Choroid plexus epithelial cell (primary cell): ENCODE data around the gene CFAP53.
A peak's percentile ranks its signal among the peaks of the same experiment; 100 is the strongest.
"Not testable (repeated sequence)": the region's sequence is repeated elsewhere in the genome, so short reads cannot be mapped to it uniquely, and the experiment has no call there.

Source experiments
- DNase-seq: peaks from one replicate; pipeline ENCODE4 v3.0.0-alpha.2; 2010; ENCODE audit warnings: low read depth
- H3K4me3 ChIP-seq: 2 replicates; pipeline ENCODE4 v1.5.1; 2011; ENCODE audit warnings: low read depth, mild to moderate bottlenecking, control low read depth, low read length, moderate library complexity
- TF ChIP-seq, protein P1 (sequence below): conservative IDR thresholded peaks from 2 replicates; pipeline ENCODE4 v1.5.1; 2011; ENCODE audit warnings: low read depth, mild to moderate bottlenecking, control low read depth, inconsistent platforms, low read length, moderate library complexity

CFAP53 gene

DNA sequence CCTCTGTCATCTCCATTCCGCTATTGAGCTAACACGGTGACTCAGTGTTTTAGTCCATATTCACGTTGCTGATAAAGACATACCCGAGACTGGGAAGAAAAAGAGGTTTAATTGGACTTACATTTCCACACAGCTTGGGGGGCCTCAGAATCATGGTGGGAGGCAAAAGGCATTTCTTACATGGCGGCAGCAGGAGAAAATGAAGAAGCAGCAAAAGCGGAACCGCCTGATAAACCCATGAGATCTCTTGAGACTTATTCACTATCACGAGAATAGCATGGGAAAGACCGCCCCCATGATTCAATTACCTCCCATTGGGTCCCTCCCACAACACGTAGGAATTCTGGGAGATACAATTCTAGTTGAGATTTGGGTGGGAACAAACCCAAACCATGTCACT is 43.8 kb upstream of the CFAP53 start:
- TF ChIP-seq, protein P1, sequence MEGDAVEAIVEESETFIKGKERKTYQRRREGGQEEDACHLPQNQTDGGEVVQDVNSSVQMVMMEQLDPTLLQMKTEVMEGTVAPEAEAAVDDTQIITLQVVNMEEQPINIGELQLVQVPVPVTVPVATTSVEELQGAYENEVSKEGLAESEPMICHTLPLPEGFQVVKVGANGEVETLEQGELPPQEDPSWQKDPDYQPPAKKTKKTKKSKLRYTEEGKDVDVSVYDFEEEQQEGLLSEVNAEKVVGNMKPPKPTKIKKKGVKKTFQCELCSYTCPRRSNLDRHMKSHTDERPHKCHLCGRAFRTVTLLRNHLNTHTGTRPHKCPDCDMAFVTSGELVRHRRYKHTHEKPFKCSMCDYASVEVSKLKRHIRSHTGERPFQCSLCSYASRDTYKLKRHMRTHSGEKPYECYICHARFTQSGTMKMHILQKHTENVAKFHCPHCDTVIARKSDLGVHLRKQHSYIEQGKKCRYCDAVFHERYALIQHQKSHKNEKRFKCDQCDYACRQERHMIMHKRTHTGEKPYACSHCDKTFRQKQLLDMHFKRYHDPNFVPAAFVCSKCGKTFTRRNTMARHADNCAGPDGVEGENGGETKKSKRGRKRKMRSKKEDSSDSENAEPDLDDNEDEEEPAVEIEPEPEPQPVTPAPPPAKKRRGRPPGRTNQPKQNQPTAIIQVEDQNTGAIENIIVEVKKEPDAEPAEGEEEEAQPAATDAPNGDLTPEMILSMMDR: no peak
- H3K4me3 ChIP-seq: no peak overlapping the region
- DNase-seq: no peak

DNA sequence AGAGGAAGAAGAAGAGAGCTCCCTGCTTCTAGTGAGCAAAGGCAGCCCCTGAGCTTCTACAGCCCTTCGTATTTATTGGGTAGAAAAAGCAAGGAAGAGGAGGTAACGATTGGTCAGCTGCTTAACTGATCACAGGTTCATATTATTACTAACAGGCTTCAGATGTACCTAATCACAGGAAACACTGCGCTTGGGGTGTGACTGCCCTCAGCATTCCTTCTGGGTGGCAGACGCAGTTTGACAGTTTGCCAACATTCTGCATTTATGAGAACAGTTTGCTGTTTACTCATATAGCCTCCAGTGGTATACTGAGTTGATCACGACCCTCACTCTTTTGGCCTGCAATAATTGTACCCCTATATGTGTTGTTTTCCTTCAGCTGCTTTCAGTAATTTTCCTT is 42.6 kb upstream of the CFAP53 start:
- not testable (repeated sequence) for DNase-seq, H3K4me3 ChIP-seq

DNA sequence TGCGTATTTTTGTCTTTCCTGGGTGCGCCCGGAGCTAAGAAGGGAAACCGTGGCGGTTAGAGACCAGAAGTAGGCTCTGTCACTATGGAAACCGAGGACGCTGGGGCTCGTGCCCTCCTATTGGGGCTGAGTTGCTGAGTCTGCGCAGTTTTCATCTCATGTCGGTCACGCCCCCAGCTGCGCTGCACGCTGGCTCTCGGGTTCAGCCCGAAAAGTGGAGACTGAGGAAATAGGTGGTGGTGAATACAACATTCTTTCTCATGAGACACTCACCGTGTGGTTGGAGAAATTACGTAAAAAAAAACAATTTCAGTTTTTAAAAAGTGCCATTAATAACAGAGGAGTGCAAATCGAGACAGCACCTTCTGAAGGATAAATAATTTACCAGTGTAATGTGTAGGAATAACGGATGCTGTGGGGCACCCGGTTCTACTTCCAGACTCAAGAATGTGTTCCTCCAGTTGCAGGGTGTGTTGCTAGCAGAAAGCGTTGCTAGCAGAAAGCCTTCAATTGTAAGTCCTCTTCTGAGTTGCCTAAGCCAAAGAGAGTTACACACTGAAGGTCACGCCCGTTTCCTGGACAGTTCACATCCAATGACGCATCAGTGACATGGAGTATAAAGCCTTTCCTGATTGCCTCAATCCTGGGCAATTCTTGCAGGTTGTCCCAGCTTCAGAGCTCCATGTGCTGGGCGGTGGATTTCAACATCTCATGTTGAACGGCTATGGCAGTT is 41.6 kb upstream of the CFAP53 start:
- peak overlapping the region; percentile 66 for H3K4me3 ChIP-seq
- TF ChIP-seq, protein P1: no peak

DNA sequence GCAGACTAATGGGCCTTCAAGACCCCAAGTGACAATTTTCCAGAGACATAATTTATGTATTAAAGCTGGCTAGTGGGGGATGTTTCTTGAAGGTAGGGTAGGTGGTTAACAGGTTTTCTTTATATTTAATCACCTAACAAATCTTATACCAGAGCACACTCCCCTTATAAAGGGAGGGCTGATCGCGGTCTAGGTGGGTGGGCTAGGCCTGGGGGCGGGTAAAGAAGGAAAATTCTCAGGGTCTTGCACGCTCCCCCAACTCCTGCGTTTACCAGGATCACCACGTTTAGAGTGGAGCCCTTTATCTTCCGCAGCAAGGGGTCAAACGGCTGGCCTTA is 41.1 kb upstream of the CFAP53 start:
- DNase-seq: no peak
- peak overlapping the region; percentile 66 for H3K4me3 ChIP-seq
- TF ChIP-seq, protein P1: no peak

More for the DNA sequence above, 41.6 kb upstream of the CFAP53 start:
- DNase-seq: peak; percentile 96

DNA sequence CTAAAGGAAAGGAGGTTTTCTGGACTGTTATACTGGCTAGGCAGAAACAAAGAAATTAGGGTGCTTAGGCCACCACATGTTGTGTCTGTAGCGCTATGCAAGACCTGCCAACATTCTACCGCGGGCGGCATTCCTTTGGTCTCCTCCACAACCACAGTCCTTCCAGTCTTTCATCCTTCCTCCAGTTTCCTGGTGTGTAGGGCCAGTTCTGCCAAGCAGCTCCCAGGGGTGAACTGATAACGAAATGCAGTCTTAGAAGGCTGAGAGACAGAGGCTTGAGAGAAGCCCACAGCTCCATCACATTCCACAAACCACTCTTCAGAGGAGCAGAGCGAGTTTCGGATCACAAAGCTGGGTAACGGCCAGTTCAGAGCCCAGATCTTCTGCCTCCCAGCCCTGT is 40.6 kb upstream of the CFAP53 start:
- DNase-seq: peak; percentile 73
- H3K4me3 ChIP-seq: peak overlapping the region; percentile 66
- TF ChIP-seq, protein P1: no peak

DNA sequence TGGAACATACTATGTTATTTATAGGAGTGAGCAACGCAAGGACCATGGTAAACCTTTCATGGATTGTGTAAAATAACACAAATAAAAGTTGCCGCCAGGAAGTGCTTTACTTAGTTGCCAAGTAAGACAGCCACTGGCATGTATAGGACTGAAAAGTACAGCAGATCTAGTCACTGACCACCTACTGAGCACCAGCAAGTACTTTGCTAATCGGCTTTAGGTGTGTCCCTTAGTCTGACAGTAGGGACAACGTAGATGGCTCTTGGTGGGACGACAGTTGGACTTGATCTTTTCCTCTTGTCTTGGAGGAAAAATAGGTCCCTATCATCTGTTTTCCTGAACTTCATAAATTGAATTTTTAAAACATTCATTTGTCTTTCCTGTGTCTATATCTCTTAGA is 34.8 kb upstream of the CFAP53 start:
- DNase-seq: no peak
- TF ChIP-seq, protein P1: no peak

DNA sequence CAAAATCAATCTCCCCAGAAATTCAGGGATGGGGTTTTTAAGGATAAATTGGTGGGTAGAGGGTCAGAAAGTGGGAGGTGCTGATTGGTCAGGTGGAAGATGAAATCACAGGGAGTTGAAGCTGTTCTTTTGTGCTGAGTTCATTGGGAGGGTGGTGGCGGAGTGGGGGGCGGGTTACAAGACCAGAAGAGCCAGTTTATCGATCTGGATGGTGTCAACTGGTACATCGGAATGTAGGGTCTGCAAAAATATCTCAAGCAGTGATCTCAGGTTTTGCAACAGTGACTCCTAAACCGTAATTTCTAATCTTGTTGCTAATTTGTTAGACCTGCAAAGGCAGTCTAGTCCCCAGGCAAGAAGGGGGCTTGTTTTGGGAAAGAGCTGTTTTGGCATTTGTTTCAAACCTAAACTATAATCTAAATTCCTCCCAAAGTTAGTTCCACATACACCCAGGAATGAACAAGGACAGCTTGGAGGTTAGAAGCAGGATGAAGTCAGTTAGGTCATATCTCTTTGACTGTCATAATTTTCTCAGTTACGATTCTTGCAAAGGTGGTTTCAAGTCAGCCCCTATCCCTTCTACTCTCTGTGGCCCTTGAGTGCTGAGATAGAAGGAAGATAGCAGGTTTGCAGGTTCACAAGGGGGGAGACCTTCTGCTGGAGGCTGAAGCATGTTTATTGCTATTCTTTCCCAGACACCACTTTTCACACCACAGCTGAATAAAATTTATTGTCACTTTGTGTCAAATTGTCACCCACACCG is 33.5 kb upstream of the CFAP53 start:
- TF ChIP-seq, protein P1: no peak
- no peak for DNase-seq
- H3K4me3 ChIP-seq: no peak overlapping the region

More for the DNA sequence above, 34.8 kb upstream of the CFAP53 start:
- H3K4me3 ChIP-seq: no peak overlapping the region
